Neural cell (in vitro differentiated cells): ENCODE results near the gene ZCCHC2. TPM values are rescaled to one million over a fixed set of nuclear protein-coding genes. Genes with fewer than 3 reads are reported as not detected.

Experiments used
- H2AFZ ChIP-seq: fragments of 200-600, 300-800 bp; sonication (generic), shearing (Covaris generic); 2 replicates; pipeline ENCODE4 v1.6.0; 2014; ENCODE audit warnings: low read depth, mild to moderate bottlenecking, antibody characterized with exemption, low read length, moderate library complexity
- H3F3A ChIP-seq: fragments of 200-600 bp; shearing (Covaris generic); 2 replicates; pipeline ENCODE4 v1.6.1; 2016; ENCODE audit warnings: mild to moderate bottlenecking, moderate library complexity, mixed read lengths, antibody characterized with exemption, low read length; ENCODE audit not compliant: insufficient read depth, poor library complexity, severe bottlenecking
- H3K27ac ChIP-seq: fragments of 200-600, 300-800 bp; sonication (generic), shearing (Covaris generic); 2 replicates; pipeline ENCODE4 v1.5.1; 2014; ENCODE audit warnings: mild to moderate bottlenecking, low read length, moderate library complexity
- H3K27me3 ChIP-seq: fragments of 300-800, 200-600 bp; sonication (generic), shearing (Covaris generic); 2 replicates; pipeline ENCODE4 v1.6.0; 2014; ENCODE audit warnings: mild to moderate bottlenecking, low read depth, low read length, moderate library complexity; ENCODE audit not compliant: insufficient read depth
- H3K36me3 ChIP-seq: fragments of 300-800, 200-600 bp; sonication (generic), shearing (Covaris generic); 2 replicates; pipeline ENCODE4 v1.5.1; 2014; ENCODE audit warnings: mild to moderate bottlenecking, antibody characterized with exemption, low read length, moderate library complexity; ENCODE audit not compliant: insufficient read depth
- H3K4me2 ChIP-seq: fragments of 300-800, 200-600 bp; sonication (generic), shearing (Covaris generic); 2 replicates; pipeline ENCODE4 v1.6.0; 2014; ENCODE audit warnings: mild to moderate bottlenecking, low read length
- H3K4me3 ChIP-seq: fragments of 300-800, 200-600 bp; sonication (generic), shearing (Covaris generic); 2 replicates; pipeline ENCODE4 v1.5.1; 2014; ENCODE audit warnings: mild to moderate bottlenecking, low read length, moderate library complexity
- H3K79me2 ChIP-seq: fragments of 200-600 bp; shearing (Covaris generic); replicated peaks from 2 replicates; pipeline ENCODE4 v1.6.0; 2014; ENCODE audit warnings: mild to moderate bottlenecking, low read length, moderate library complexity; ENCODE audit not compliant: insufficient read depth
- H3K9ac ChIP-seq: fragments of 300-800, 200-600 bp; sonication (generic), shearing (Covaris generic); 2 replicates; pipeline ENCODE4 v1.6.1; 2016; ENCODE audit warnings: mild to moderate bottlenecking, low read length, mixed read lengths
- H3K9me2 ChIP-seq: fragments of 200-600 bp; shearing (Covaris generic); 2 replicates; pipeline ENCODE4 v1.6.1; 2016; ENCODE audit warnings: mild to moderate bottlenecking, low read length, mixed read lengths; ENCODE audit not compliant: insufficient read depth
- H3K9me3 ChIP-seq: fragments of 200-600, 300-800 bp; sonication (generic), shearing (Covaris generic); 2 replicates; pipeline ENCODE4 v1.6.1; 2016; ENCODE audit warnings: mild to moderate bottlenecking, mixed run types, low read length, moderate library complexity, mixed read lengths
- H4K20me1 ChIP-seq: fragments of 200-600 bp; shearing (Covaris generic); 2 replicates; pipeline ENCODE4 v1.6.1; 2016; ENCODE audit warnings: mild to moderate bottlenecking, mixed run types; ENCODE audit not compliant: insufficient read depth
- CTCF ChIP-seq: fragments of 450-650 bp; IDR thresholded peaks from 2 replicates; pipeline ENCODE4 v1.5.1; 2014; ENCODE audit warnings: antibody characterized with exemption, mild to moderate bottlenecking, moderate library complexity; ENCODE audit not compliant: poor library complexity, severe bottlenecking
- EP300 ChIP-seq: fragments of 450-650 bp; conservative IDR thresholded peaks from 2 replicates; pipeline ENCODE4 v1.6.1; 2014; ENCODE audit warnings: antibody characterized with exemption, mild to moderate bottlenecking, moderate library complexity; ENCODE audit not compliant: poor library complexity, severe bottlenecking
- EZH2 ChIP-seq: fragments of 200-600, 300-800 bp; shearing (Covaris generic), sonication (generic); IDR thresholded peaks from 2 replicates; pipeline ENCODE4 v1.6.1; 2014; ENCODE audit warnings: antibody characterized with exemption, low read length, borderline replicate concordance, mild to moderate bottlenecking; ENCODE audit not compliant: insufficient read depth, poor library complexity, severe bottlenecking
- MXI1 ChIP-seq: fragments of 450-650 bp; conservative IDR thresholded peaks from 2 replicates; pipeline ENCODE4 v1.6.1; 2014; ENCODE audit warnings: antibody characterized with exemption, mild to moderate bottlenecking; ENCODE audit not compliant: poor library complexity, severe bottlenecking
- POLR2AphosphoS5 ChIP-seq: IDR thresholded peaks from 2 replicates; pipeline ENCODE4 v1.6.1; 2012
- RAD21 ChIP-seq: fragments of 450-650 bp; conservative IDR thresholded peaks from 2 replicates; pipeline ENCODE4 v1.6.1; 2014; ENCODE audit warnings: antibody characterized with exemption, mild to moderate bottlenecking, moderate library complexity
- REST ChIP-seq: IDR thresholded peaks from 2 replicates; pipeline ENCODE4 v1.6.1; 2012; ENCODE audit warnings: borderline replicate concordance
- SMC3 ChIP-seq: fragments of 450-650 bp; conservative IDR thresholded peaks from 2 replicates; pipeline ENCODE4 v1.6.1; 2014; ENCODE audit warnings: antibody characterized with exemption, mild to moderate bottlenecking, moderate library complexity; ENCODE audit not compliant: poor library complexity
- TAF1 ChIP-seq: IDR thresholded peaks from 2 replicates; pipeline ENCODE4 v1.6.1; 2012; ENCODE audit warnings: low read depth
- polyA plus RNA-seq: library from polyadenylated mRNA; depleted of rRNA; stranded (reverse); fragments of >200 nt; gene quantifications from 2 replicates; pipeline ENCODE4 v1.2.3, GENCODE V29; 2014

Gene ZCCHC2
- polyA plus RNA-seq, 1 donor from 2014 or later: 3.8 TPM

GRCh38 chr18:62588217-62588616 lies 65.4 kb downstream of the ZCCHC2 start:
- H2AFZ ChIP-seq: no peak overlapping the region
- no peaks in the 10 kb centered on the region for H4K20me1 ChIP-seq
- no peaks in the 10 kb centered on the region for H3K9me2 ChIP-seq
- H3K36me3 ChIP-seq: no peaks in the 10 kb centered on the region
- TF ChIP-seq EP300 (no peak), RAD21 (no peak), CTCF (no peak), TAF1 (no peak), EZH2 (no peak), SMC3 (no peak), POLR2AphosphoS5 (no peak), REST (no peak), MXI1 (no peak)
- no peaks in the 10 kb centered on the region for H3K27me3 ChIP-seq
- H3K4me3 ChIP-seq: no peak overlapping the region
- no peak overlapping the region for H3K4me2 ChIP-seq
- H3K9ac ChIP-seq: no peak overlapping the region
- no peaks in the 10 kb centered on the region for H3K79me2 ChIP-seq
- no peak overlapping the region for H3K27ac ChIP-seq
- no peaks in the 10 kb centered on the region for H3K9me3 ChIP-seq
- H3F3A ChIP-seq: no peaks in the 10 kb centered on the region

GRCh38 chr18:62590799-62591590 lies 68.2 kb downstream of the ZCCHC2 start:
- no peaks in the 10 kb centered on the region for H3K36me3 ChIP-seq
- no peaks in the 10 kb centered on the region for H3K9me3 ChIP-seq
- no peak overlapping the region for H3K27ac ChIP-seq
- no peak overlapping the region for H3K4me3 ChIP-seq
- no peaks in the 10 kb centered on the region for H3K9me2 ChIP-seq
- H3K27me3 ChIP-seq: peaks cover 8% of the 10 kb centered on the region
- H3F3A ChIP-seq: no peaks in the 10 kb centered on the region
- no peak for TF ChIP-seq POLR2AphosphoS5
- TF ChIP-seq EP300: no peak
- no peak for TF ChIP-seq REST
- no peak for TF ChIP-seq RAD21
- no peak for TF ChIP-seq TAF1
- no peaks in the 10 kb centered on the region for H4K20me1 ChIP-seq
- no peak overlapping the region for H3K9ac ChIP-seq
- H2AFZ ChIP-seq: no peak overlapping the region
- H3K4me2 ChIP-seq: no peak overlapping the region
- no peaks in the 10 kb centered on the region for H3K79me2 ChIP-seq
